Measurements from ENCODE around the gene TWIST2.

Gene TWIST2

GRCh38 chr2:238893349-238894000, 45.6 kb downstream of the TWIST2 start:
- no peak for DNase-seq

DNA sequence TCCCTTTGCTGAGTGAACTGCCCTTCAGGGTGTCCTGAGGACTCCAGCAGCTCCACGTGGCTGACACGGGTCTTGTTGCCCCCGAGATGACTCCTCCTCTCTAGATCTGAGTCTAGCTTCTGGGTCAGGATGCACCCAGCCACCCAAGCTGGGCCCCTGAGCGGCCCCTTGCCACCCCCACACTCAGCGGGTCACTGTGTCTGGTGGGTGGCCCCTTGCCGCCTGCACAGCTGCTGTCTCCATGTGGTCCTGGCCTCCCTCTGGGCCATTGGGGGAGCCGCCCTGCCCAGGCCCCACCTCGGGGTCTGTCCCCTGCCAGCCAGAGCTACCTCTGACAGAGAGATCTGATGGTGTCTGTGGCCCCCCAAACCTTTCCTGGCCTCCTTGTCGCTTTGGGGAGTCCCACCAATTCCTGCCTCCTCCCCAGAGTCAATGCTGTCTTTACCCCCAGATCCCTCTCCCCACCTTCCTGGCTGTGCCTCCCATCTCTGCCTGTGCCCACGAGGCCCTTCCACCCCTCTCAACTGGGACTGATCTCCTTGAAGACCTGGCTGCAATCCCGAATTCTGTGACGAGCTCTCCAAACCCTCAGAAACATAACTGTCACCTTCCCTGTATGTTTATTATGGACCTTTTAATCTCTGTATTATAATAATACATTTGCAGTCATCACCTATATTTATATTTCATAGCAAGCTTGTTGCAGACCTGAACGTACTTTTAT, 46.5 kb downstream of the TWIST2 start:
- no peak for DNase-seq

DNA sequence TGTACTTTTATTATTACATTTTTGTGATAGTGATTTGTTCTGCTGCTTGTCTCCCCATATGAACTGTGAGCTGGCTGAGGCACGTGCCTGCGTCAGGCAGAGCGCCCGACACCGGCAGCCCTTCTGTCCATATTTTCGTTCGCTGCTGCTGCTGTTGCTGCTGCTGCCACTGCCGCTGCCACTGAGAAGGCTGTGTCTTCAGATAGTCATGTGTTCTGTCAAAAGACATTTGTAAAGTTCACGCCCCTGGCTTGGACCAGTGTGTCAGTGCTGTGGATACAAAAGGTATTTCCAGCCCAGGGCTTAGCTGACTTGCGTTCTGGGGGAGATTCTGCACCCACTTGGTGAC, 47.0 kb downstream of the TWIST2 start:
- no peak for DNase-seq

- DNase-seq: no peak
Measured at GRCh38 chr2:238895361-238895882, 47.5 kb downstream of the TWIST2 start.

GRCh38 chr2:238895891-238896600, 48.2 kb downstream of the TWIST2 start:
- no peak for DNase-seq

DNA sequence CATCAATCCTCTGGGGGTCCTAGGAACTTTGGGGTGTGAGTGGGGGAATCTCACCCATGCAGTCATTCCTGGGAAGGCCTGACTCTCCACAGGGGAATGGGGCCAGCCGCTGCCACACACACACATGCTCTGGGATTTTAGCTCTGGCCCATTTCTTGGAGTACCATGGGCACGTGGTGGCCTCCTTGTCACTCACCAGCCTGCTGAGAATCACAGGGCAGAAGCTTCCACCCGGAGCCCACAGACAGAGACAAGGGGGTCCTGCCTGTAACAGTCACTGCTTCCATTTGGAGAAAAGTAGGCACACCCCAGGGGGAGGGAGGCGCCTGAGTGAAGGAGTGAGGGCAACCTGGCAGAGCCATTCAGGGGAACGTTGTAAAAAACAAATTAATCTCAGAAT, 48.8 kb downstream of the TWIST2 start:
- no peak for DNase-seq

DNA sequence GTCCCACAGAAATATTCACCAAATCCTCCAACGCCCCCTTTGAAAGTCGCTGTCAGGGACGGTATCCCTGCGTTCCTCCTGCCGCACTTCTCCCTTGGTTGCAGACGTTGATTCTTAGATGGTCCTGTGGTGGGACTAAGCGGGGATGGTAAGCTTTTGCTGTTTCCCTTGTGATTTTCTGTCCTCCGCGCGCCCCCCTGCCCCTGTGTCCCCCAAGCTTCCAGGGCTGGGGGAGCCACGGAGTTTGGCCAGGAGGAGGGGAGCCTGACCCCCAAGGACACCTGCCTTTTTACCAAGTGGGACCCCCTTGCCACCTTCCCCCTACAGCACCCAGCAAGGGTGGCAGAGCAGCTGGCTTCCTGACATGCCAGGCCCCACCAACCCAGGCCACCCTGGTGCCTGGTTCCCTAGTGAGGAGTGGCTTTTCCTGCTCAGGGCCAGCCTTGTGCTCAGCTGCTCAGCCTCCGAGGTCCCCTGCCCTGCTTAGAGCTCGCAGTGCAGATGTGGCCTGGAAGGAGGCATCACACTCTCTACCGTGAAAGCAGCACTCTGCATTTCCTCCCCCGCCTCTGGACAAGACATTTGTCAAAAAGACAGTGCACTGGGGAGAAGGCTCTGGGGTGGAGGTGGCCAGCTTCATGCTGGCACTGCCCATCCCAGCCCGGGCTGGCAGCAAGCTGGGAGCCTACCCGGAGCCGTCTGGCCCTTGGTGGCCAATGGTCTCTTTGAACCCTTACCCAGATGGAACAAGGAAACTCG, 49.4 kb downstream of the TWIST2 start:
- DNase-seq: no peak

DNA sequence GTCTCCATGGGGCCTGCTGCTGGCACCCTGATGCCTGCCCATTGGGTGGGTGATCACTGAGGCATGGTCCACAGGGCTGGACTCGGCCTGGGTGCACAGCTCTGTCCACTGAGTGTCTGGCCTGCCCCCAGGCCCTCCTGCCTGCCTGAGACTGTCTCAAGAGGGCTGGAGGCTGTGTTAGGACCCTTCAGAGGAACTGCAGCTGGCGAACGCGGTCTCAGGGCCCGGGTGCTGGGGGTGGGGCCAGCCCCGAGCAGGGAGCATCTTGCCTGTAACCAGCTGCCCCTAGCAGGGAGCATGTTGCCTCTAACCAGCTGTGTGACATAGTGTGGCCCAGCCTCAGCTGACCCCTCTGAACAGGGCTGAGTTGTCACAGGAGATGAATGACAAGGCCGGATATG, 50.0 kb downstream of the TWIST2 start:
- no peak for DNase-seq

DNA sequence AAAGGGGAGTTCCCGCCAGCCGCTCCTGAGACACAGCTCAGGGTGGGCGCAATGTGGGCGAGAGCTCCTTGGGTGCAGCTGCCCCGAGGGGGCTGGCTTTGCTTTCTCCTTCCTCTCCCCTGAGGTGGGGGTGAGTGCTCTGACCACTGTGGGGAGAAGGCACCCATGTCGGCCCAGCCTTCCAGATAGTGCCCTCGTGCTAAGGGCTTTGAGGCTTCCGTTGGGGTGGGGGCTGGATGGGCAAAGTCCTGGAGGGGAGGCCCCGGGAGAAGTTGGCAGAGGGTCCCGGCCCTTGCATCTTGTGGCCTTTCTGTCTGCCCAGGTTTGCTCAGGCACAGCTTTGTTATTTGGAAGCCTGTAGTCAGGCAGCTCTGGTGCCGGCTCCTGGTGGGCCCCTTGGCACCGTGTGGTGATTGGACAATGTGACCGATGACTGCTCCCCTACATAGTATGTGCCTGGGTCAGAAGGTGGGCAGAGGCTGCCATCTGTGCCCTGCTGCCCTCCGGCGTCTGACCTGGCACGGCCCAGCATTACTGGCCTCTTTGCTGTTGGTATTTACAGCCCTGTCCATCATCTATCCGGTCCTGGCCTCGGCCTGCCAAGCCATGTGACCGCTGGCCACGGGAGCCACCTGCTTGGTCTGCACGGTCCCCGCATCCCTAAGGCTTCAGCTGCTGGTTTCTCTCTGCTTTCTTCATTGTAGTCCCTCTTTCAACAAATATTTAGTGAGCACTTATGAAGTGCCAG, 50.8 kb downstream of the TWIST2 start:
- DNase-seq: no peak

- DNase-seq: no peak
Measured at GRCh38 chr2:238899386-238899785, 51.5 kb downstream of the TWIST2 start.

GRCh38 chr2:238900511-238900910, 52.6 kb downstream of the TWIST2 start:
- DNase-seq: no peak

DNA sequence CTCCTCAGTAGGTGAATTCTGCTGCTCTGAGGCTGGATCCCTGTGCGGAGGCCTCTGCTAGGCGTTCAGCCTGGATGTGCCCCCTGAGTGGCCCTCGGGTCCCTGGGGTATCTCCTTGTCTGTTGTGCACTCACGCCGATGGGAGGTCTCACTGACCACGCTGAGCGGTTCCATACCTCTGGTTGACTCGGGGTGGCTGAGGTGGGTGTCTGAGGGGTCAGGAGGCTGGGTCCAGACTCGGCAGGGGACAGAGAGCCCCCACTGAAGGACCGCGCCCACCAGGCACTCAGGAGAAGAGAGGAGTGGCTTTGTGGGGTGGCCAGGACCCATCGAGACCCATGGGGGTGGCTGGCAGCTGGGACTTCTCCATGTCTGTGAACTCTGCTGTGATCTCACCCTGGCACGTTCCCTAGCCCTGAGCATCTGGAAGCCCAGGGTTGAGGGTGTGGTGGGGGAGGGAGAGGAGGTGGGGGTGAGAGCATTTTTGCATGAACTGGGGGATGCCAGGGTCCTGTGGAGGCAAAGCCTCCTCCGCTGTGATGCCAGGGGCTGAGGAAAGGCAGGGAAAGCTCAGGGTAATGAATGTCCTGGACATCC, 53.7 kb downstream of the TWIST2 start:
- no peak for DNase-seq

DNA sequence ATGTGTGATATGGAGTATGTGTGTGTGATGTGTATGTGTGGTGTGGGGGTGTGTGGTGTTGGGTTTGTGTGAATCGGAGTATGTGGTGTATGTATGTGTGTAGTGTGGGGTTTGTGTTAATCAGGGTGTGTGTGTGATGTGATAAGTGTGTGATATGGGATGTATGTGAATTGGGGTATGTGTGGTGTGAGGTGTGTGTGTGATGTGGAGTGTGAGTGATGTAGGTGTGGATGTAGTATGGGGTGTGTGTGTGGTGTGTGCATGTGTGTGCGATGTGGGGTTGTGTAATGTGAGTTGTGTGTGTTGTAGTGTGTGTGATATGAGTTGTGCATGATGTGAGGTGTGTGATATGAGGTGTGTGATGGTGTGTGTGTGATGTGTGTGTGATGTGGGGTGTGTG, 54.4 kb downstream of the TWIST2 start:
- DNase-seq: no peak

DNA sequence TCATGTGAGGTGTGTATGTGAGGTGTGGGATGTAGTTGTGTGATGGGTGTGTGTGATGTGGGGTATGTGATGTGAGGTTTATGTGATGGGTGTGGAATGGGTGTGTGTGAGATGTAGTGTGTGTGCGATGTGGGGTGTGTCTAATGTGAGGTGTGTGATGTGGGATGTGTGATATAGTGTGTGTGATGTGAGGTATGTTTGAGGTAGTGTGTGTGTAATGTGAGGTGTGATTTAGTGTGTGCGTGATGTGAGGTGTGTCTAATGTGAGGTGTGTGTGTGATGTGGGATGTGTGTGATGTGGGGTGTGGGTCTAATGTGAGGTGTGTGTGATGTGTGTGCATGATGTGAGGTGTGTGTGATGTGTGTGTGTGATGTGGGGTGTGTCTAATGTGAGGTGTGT, 55.3 kb downstream of the TWIST2 start:
- DNase-seq: no peak

GRCh38 chr2:238904177-238904576, 56.3 kb downstream of the TWIST2 start:
- DNase-seq: no peak

GRCh38 chr2:238904716-238905115, 56.8 kb downstream of the TWIST2 start:
- DNase-seq: no peak

DNA sequence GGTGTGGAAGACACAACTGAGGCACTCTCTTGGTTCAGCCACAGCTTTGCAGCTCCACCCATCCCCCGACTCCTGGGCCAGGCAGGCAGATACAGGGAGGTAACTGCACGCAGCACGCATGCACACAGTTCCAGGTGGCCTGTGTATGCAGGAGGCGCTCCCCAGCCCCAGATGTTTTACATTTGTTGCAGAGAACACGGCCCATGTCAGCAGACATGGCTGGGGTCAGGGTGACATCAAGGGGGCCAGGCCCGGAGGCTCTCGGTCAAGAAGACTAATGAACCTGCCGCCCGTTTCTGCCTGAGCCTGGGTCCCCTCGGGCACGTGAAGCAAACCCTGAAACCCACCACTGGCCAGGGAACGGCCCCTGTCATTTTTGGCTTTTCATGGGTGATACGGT, 57.3 kb downstream of the TWIST2 start:
- DNase-seq: no peak

DNA sequence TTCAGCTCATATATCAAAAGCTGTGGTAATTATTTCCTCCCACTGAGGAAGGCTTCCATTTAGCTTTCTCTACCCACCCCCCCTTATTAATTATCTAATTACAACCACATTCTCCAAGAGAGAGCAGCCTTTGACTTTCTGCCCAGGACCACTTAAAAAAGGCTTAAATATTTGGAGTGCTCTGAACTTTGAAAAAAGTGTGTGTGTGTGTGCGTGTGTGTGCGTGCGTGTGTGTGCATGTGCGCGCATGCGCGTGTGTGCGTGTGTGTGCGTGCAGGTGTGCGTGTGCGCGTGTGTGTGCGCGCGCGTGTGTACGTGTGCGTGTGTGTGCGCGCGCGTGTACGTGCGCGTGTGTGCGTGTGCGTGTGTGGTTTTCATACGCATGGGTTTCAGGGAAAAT, 57.8 kb downstream of the TWIST2 start:
- no peak for DNase-seq

- DNase-seq: no peak
Measured at GRCh38 chr2:238906254-238906935, 58.5 kb downstream of the TWIST2 start.

DNA sequence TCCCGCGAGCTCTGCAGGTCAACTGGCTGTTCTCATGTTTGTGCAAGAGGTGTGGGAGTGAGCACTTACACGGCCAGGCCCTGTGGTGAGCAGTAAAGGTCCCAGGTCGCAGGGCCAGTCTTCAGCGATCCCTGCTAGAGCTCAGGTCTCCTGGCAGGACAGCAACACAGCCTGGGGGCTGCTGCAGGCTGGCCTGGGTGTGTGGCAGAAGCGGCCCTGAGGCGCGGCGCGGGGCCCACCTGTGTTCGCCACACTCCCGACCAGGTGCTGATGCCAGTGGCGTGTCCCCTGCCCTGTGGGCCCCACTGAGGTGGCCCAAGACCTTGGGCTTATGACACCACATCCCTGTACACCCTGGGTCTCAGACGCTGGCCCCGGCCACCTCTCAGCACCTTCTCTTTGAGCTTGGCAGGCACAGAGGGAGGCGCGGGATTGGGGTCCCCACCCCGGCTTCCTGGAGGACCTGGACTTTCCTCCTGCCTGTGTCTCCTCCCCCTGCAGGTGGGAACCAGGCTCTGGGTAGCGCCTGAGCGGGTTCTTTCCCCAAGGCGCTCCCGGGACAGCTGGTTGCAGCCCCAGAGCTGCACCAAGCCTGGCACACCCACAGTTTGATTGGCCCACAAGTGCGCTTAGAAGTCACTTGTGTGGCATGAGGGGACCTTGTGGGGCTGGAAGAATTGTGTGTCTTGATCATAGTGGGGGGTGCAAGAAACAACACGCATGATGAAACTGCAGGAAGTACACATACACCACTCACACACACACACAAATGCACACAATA, 59.2 kb downstream of the TWIST2 start:
- DNase-seq: no peak

DNA sequence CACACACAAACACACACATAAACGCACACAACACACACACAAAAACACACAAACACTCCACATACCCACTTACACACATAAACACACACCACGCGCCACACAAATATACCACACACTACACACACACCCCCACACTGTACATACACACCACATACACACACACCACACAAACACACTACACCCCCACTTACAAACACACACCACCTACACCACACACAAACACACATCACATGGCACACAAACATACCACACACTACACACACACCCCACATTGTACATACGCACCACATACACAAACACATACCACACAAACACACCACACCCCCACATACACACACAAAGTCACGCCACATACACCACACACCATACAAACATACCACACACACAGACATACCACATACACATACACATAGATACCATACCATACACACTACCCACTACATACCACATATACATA, 59.9 kb downstream of the TWIST2 start:
- DNase-seq: no peak
